ENCODE measurements around the gene ATP2B2.

DNA sequence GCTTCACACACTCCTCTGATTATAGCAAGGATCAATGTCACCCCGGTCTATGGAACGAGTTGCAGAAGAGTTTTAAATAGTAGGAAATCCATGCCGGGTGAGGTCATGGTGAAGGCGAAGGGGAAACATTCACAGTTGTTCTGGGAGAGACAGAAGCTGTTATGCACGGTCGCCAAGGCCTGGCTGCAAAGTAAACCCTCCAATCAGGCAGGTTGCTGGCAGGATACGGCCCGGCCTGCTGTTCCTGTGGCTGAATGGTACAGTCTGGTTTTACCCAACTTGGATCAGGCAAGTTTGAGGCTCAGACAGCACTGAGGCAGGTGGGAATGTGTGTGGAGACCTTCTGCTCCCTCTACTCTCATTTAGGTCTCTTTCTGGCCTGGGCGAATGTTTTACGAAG is 45.3 kb upstream of the ATP2B2 start:
- TF ChIP-seq POLR2AphosphoS5 (IDR thresholded peaks at IDR 0.05) (no peak), CTCF (IDR thresholded peaks at IDR 0.05) (no peak)
